SK-N-SH treated with all-trans-retinoic acid at 6 μM for 48 hours (cell line): ENCODE results near the gene SDCCAG8.

Experiments used
- ARNTL ChIP-seq: fragments of 450-650 bp; formaldehyde crosslinking; IDR thresholded peaks from 2 replicates; pipeline ENCODE4 v1.5.0; 2020; ENCODE audit warnings: low read depth, mild to moderate bottlenecking, moderate library complexity, borderline replicate concordance
- CSDC2 ChIP-seq: fragments of 250-450 bp; sonication (Bioruptor Pico); IDR thresholded peaks from 2 replicates; pipeline ENCODE4 v1.5.0; 2020; ENCODE audit warnings: mild to moderate bottlenecking, moderate library complexity
- GLIS3 ChIP-seq: fragments of 250-450 bp; sonication (Bioruptor Pico); IDR thresholded peaks from 2 replicates; pipeline ENCODE4 v1.5.0; 2020; ENCODE audit warnings: mild to moderate bottlenecking, moderate library complexity
- PPARA ChIP-seq: fragments of 250-450 bp; sonication (Bioruptor Pico); IDR thresholded peaks from 2 replicates; pipeline ENCODE4 v1.5.0; 2020; ENCODE audit warnings: mild to moderate bottlenecking, borderline replicate concordance
- RARB ChIP-seq: fragments of 250-450 bp; sonication (Bioruptor Pico); IDR thresholded peaks from 2 replicates; pipeline ENCODE4 v1.8.0; 2021; ENCODE audit warnings: mild to moderate bottlenecking, moderate library complexity
- TOX ChIP-seq: fragments of 250-450 bp; sonication (Bioruptor Pico); IDR thresholded peaks from 2 replicates; pipeline ENCODE4 v1.8.0; 2021; ENCODE audit warnings: mild to moderate bottlenecking, moderate library complexity, borderline replicate concordance
- ZNF565 ChIP-seq: fragments of 450-650 bp; formaldehyde crosslinking; conservative IDR thresholded peaks from 2 replicates; pipeline ENCODE4 v1.5.0; 2020; ENCODE audit warnings: low read depth, mild to moderate bottlenecking, moderate library complexity
- ZNF8 ChIP-seq: fragments of 450-650 bp; formaldehyde crosslinking; IDR thresholded peaks from 2 replicates; pipeline ENCODE4 v1.5.0; 2020; ENCODE audit warnings: mild to moderate bottlenecking, moderate library complexity
- TF ChIP-seq, protein P1 (sequence below): fragments of 250-450 bp; sonication (Bioruptor Pico); IDR thresholded peaks from 2 replicates; pipeline ENCODE4 v1.8.0; 2020; ENCODE audit warnings: mild to moderate bottlenecking, moderate library complexity, borderline replicate concordance

DNA sequence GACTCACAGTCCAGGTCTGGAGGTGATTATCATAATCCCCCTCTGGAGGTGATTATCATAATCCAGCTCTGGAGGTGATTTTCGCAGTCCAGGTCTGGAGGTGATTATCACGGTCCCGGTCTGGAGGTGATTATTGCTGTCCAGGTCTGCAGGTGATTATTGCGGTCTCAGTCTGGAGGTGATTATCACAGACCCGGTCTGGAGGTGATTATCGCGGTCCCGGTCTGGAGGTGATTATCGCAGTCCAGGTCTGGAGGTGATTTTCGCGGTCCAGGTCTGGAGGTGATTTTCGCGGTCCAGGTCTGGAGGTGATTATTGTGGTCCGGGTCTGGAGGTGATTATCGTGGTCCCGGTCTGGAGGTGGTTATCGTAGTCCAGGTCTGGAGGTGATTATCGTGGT, 76.6 kb downstream of the SDCCAG8 start:
- no peak for TF ChIP-seq PPARA (CRISPR knock-in tag)
- TF ChIP-seq ARNTL, result no peak
- no peak for TF ChIP-seq GLIS3 (CRISPR knock-in tag)
- TF ChIP-seq, protein P1, sequence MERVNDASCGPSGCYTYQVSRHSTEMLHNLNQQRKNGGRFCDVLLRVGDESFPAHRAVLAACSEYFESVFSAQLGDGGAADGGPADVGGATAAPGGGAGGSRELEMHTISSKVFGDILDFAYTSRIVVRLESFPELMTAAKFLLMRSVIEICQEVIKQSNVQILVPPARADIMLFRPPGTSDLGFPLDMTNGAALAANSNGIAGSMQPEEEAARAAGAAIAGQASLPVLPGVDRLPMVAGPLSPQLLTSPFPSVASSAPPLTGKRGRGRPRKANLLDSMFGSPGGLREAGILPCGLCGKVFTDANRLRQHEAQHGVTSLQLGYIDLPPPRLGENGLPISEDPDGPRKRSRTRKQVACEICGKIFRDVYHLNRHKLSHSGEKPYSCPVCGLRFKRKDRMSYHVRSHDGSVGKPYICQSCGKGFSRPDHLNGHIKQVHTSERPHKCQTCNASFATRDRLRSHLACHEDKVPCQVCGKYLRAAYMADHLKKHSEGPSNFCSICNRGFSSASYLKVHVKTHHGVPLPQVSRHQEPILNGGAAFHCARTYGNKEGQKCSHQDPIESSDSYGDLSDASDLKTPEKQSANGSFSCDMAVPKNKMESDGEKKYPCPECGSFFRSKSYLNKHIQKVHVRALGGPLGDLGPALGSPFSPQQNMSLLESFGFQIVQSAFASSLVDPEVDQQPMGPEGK (CRISPR knock-in tag), result no peak
- TF ChIP-seq RARB (CRISPR knock-in tag), result no peak
- TF ChIP-seq ZNF8 (CRISPR knock-in tag), result no peak
- TF ChIP-seq ZNF565 (CRISPR knock-in tag), result no peak
- TF ChIP-seq CSDC2 (CRISPR knock-in tag), result no peak
- TF ChIP-seq TOX, result no peak
